ENCODE data around the gene TXNRD2. TPM values are rescaled to one million over a fixed set of nuclear protein-coding genes. Genes with fewer than 3 reads are reported as not detected.

Gene TXNRD2
- total RNA-seq, 2 donors from 2014 or later = 4.6 to 33.0 TPM

DNA sequence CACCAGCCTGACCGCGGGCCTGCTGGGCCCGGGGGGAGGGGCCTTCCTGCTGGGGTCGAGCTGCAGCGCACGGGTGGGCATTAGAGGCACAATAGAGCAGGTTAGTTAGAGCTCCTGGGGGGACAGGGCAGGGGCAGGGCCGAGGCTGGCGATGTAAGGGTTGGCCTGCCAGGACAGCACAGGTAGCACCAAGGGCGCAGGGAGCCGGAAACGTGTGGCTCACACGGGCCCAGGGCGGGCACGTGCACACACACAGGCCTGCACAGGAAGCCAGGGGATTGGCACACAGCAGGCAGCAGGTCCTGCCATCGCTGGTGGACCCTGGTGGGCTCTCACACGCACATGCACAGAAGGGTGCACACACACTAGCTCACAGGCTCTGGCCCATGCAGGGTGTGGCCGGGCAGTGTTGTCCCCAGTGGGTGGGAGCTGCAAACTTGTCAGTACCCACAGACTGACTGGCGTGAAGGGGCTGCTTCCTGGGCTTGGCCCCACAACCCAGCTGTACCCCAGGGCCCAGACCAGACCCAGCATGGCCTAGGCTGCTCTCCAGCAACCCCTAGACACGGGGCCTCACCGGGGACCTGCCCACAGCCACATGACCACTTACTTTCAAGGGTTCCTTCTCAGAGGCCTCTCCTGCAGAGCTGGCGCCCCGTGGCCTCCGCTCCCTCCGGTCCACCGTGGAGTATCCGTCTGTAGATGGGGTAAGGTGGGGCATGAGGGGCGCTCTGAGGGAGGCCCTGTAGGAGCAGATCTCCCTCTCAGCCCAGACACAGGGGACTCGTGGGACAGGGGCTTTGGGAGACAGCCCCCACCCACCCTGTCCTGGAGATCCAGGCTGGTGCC is 29.9 kb upstream of the TXNRD2 start:
- Mint-ChIP-seq H3K27ac (peak overlapping the region in 1 of 2 donors; percentile 29), H3K36me3 (no peaks in the 10 kb centered on the region), H3K9me3 (no peaks in the 10 kb centered on the region)
- no peak for DNase-seq (ENCODE audit: low spot score in 2 of 2)
- peak in 1 of 2 donors; percentile 16 for ATAC-seq

DNA sequence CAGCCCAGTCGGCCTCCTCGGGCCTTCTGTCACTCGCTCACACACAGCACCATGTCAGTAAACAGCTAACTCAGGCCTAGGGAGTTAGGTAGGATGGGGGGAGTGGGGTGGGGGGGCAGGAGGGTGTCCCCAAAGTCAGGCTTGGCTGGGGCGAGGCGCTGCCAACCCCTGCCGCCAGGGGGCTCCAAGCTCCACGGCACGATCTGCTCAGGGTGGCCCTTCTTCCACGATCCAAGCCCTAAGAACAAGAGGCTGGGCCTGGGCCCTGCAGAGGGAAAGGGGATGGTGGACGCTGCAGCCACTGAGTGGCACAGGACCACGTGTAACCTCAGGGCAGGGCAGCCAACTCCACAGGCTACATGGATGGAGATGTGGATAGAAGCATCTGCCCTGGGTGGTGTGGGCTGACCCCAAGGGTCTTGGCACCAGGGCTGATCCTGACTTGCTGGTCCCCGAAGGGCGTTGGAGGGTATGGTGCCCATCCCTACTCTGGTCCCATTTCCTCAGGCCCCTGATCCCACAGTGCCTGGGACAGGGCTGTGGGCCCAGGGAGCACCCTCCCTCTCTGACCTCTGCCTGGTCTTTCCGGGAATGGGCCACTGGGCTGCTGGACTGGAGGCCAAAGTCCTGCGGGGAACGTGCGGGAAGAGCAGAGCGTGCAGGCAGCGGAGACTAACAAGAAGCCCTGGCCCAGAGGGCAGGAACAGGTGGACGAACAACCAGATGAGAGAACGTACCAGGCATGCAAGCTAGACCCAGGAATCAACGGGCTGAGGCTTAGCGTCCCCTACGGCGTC is 29.1 kb upstream of the TXNRD2 start:
- Mint-ChIP-seq H3K9me3 (no peaks in the 10 kb centered on the region), H3K36me3 (no peaks in the 10 kb centered on the region), H3K27ac (peak overlapping the region; percentile 29 to 60)
- ATAC-seq = peak; percentile 72 to 83
- DNase-seq (ENCODE audit: low spot score in 2 of 2) = peak; percentile 72 to 90

DNA sequence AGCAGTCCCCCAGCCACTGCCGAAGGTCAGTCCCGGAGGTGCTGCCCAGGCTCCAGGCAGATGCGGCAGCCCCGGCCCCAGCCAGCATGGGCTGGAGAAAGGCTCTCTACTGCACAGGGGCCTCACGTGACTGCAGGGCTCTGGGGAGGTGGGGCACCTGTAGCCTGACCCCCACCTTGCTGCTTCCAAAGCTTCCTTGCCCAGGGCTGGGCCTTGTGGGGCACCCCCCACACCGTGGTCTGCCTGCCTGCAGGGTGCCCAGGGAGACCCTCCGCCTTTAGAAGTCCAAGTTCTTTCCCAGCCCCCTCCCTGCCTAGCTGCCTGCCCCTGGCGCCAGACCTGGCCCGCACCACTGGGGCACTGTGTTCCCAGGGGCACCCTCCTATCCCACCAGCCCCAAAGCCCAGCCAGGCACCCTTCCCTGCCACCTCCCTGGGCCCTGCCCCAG is 28.4 kb upstream of the TXNRD2 start:
- Mint-ChIP-seq H3K36me3 (no peaks in the 10 kb centered on the region), H3K27ac (no peak overlapping the region), H3K9me3 (no peaks in the 10 kb centered on the region)
- peak in 1 of 2 donors; percentile 8 for ATAC-seq
- no peak for DNase-seq (ENCODE audit: low spot score in 2 of 2)

DNA sequence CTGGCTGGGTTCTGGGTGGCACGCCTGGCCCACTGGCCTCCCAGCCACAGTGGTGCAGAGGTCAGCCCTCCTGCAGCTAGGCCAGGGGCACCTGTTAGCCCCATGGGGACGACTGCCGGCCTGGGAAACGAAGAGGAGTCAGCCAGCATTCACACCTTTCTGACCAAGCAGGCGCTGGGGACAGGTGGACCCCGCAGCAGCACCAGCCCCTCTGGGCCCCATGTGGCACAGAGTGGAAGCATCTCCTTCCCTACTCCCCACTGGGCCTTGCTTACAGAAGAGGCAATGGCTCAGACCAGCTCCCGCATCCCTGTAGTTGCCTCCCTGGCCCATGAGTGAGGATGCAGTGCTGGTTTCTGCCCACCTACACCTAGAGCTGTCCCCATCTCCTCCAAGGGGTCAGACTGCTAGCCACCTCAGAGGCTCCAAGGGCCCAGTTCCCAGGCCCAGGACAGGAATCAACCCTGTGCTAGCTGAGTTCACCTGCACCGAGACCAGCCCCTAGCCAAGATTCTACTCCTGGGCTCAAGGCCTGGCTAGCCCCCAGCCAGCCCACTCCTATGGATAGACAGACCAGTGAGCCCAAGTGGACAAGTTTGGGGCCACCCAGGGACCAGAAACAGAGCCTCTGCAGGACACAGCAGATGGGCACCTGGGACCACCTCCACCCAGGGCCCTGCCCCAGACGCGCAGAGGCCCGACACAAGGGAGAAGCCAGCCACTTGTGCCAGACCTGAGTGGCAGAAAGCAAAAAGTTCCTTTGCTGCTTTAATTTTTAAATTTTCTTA is 27.7 kb upstream of the TXNRD2 start:
- ATAC-seq (no peak), DNase-seq (ENCODE audit: low spot score in 2 of 2) (no peak)
- Mint-ChIP-seq H3K36me3 (no peaks in the 10 kb centered on the region), H3K27ac (no peak overlapping the region), H3K9me3 (no peaks in the 10 kb centered on the region)

DNA sequence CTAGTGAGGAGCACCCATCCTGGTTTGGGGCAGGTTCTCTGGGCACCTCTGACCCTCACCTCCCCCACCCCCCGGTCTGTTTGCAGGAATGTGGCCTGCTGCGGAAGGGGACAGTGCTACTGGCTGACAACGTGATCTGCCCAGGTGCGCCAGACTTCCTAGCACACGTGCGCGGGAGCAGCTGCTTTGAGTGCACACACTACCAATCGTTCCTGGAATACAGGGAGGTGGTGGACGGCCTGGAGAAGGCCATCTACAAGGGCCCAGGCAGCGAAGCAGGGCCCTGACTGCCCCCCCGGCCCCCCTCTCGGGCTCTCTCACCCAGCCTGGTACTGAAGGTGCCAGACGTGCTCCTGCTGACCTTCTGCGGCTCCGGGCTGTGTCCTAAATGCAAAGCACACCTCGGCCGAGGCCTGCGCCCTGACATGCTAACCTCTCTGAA is 26.9 kb upstream of the TXNRD2 start:
- no peak for ATAC-seq

DNA sequence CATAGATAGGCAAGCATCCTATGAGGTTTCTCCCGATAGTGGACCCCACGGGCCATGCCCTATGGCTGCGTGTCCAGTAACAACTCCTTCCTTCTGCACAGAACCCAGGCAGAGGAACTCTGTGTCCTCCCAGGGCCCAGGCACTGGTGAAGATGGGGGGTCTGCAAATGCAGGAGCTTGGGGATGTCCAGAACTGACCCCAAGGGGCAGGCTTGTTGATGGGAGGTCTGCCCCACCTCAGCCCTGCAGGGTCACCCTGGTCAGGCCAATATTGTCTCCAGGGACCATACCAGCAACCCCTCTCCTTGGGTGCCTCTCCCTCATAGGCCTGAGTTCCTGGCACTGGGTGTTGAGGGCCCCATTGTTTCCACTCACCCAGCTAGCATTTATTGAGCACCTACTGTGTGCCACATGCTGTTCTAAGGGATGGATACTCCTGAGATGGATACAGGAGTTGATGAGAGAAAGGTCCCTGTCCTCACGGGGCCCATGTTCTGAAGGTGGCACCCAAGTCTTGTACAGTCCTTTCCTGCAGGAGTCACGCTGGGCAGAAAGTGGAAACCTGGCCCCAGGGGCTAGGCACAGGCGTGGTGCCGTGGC is 26.3 kb upstream of the TXNRD2 start:
- H3K36me3 Mint-ChIP-seq = no peaks in the 10 kb centered on the region
- ATAC-seq = no peak
- H3K27ac Mint-ChIP-seq = no peak overlapping the region
- H3K9me3 Mint-ChIP-seq = no peaks in the 10 kb centered on the region
- no peak for DNase-seq (ENCODE audit: low spot score in 2 of 2)

More for the DNA sequence above, 26.9 kb upstream of the TXNRD2 start:
- Mint-ChIP-seq H3K27ac (peak overlapping the region in 1 of 2 donors; percentile 86), H3K9me3 (no peaks in the 10 kb centered on the region), H3K36me3 (no peaks in the 10 kb centered on the region)
- DNase-seq (ENCODE audit: low spot score in 2 of 2) = no peak

- H3K36me3 Mint-ChIP-seq = no peaks in the 10 kb centered on the region
- H3K27ac Mint-ChIP-seq = peak overlapping the region in 1 of 2 donors; percentile 19
- DNase-seq (ENCODE audit: low spot score in 2 of 2) = no peak
- no peaks in the 10 kb centered on the region for H3K9me3 Mint-ChIP-seq
- no peak for ATAC-seq
Measured at GRCh38 chr22:19966908-19967750, 25.5 kb upstream of the TXNRD2 start.

DNA sequence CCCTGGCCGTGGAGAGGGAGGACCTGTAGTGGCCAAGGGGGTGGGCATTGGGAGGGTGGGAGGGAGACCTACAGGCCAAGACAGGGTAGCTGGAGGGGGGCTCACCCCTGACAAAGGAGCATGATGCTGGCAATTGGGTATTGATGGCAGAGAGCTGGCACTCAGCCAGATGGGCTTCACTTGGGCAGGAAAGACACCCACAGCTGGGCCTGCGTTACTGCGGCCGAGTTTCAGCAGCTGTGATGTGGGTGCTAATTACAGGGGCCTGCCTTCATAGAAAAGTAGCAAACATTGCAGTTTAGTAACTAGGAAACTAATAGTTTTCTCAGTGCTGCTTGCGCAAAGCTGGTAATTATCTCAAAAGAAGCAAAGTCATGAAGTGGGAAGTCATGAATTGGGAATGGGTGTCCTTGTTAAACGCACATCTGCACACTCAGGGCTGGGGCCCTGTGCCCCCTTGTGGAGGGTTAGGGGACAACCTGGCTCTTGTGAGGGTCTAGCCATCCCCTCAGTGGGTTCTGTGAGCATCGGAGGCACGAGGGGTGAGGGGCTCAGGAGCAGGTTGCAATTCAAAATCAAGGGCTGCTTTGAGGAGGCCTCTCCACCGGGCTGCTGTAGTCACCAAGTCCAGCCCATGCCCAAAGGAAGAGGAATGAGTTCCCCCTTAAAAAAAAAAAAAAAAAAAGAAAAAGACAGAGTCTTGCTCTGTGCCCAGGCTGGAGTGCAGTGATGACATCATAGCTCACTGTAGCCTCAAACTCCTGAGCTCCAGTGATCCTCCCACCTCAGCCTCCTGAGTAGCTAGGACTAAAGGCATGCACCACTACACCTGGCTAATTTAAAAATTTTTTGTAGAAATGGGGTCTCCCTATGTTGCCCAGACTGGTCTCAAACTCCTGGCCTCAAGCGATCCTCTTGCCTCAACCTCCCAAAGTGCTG is 24.4 kb upstream of the TXNRD2 start:
- H3K27ac Mint-ChIP-seq = no peak overlapping the region
- ATAC-seq (no peak), DNase-seq (ENCODE audit: low spot score in 2 of 2) (no peak)
- H3K9me3 Mint-ChIP-seq = no peaks in the 10 kb centered on the region
- H3K36me3 Mint-ChIP-seq = no peaks in the 10 kb centered on the region

DNA sequence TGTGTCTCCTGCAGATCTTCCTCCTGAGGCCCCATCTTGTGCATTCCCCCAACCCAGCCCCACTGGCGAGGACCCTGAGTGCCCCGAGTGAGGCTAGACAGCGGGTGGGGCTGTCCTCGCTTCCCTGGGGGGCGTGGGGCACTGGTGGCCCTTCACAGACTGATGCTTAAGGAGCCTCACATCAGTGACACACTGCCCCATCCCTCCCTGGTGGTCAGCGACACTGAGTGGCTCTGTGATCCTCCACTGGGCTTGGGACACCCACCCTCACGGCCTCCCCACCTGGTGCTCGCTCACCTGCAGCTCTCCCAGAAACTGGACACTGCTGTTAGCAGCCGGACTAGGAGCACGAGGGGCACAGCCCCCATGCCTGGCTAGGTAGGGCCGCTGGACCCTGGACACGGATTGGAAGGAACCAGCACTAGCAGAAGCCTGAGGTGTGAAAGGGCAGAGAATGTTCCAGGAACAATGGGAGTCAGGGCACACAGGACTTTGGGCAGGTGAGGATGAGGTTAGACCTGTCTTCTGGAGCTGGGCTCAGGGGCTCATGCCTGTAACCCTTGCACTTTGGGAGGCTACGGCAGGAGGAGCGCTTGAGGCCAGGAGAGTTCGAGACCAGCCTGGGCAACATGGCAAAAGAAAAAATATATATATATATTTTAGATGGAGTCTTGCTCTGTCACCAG is 23.2 kb upstream of the TXNRD2 start:
- DNase-seq (ENCODE audit: low spot score in 2 of 2) (no peak), ATAC-seq (no peak)
- peak overlapping the region in 1 of 2 donors; percentile 70 for H3K27ac Mint-ChIP-seq
- H3K9me3 Mint-ChIP-seq = no peaks in the 10 kb centered on the region
- no peaks in the 10 kb centered on the region for H3K36me3 Mint-ChIP-seq

- DNase-seq (ENCODE audit: low spot score in 2 of 2) (no peak), ATAC-seq (no peak)
- H3K27ac Mint-ChIP-seq = no peak overlapping the region
- H3K36me3 Mint-ChIP-seq = no peaks in the 10 kb centered on the region
- no peaks in the 10 kb centered on the region for H3K9me3 Mint-ChIP-seq
Measured at GRCh38 chr22:19963863-19964642, 22.4 kb upstream of the TXNRD2 start.

DNA sequence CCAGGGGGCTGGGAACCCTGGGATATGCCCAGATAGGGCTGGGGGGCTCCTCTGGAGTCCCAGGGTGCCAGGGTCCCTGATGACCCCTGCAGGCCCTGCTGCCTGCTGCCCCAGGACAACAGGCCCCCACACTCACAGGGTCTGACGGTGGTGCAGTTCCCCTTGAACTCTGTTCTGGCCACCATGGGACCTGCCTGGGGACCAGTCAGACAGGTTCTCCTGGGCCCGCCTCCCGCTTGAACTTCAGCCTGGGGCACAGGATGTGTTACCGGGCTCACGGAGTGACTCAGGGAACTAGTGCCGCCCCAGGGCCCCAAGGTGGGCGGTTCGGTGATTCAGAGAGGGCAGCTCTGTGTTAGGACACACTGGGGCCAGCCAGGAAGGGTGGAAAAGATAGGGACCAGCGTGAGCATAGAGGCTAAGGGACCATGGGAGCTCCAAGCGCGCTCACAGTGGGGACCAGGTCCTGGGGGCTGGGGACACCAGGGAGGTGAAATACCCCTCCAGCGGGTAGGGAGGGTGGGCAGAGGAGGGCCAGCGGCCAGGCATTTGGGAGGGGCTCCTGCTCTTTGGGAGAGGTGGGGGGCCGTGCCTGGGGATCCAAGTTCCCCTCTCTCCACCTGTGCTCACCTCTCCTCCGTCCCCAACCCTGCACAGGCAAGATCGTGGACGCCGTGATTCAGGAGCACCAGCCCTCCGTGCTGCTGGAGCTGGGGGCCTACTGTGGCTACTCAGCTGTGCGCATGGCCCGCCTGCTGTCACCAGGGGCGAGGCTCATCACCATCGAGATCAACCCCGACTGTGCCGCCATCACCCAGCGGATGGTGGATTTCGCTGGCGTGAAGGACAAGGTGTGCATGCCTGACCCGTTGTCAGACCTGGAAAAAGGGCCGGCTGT is 21.5 kb upstream of the TXNRD2 start:
- DNase-seq (ENCODE audit: low spot score in 2 of 2) (no peak), ATAC-seq (peak in 1 of 2 donors; percentile 39)
- Mint-ChIP-seq H3K36me3 (no peaks in the 10 kb centered on the region), H3K9me3 (no peaks in the 10 kb centered on the region), H3K27ac (no peak overlapping the region)

GRCh38 chr22:19962246-19962908 is 20.8 kb upstream of the TXNRD2 start:
- Mint-ChIP-seq H3K36me3 (no peaks in the 10 kb centered on the region), H3K27ac (no peak overlapping the region), H3K9me3 (no peaks in the 10 kb centered on the region)
- DNase-seq (ENCODE audit: low spot score in 2 of 2) = peak in 1 of 2 donors; percentile 73
- ATAC-seq = peak; percentile 65 to 85
